Lower leg skin (tissue), 4 donors: ENCODE measurements around the gene RNF213. TPM values are rescaled to one million over a fixed set of nuclear protein-coding genes. Genes with fewer than 3 reads are reported as not detected.

Source experiments
- DNase-seq, 2 donors: peaks; one replicate each; pipeline ENCODE4 v3.0.0-alpha.2; 2019; ENCODE audit warnings: low spot score in 2 of 2
- H3K4me3 ChIP-seq: fragments of 200-600 bp; sonication (generic); 2 replicates; pipeline ENCODE4 v1.5.1; 2017; ENCODE audit warnings: mild to moderate bottlenecking, low read depth; ENCODE audit not compliant: poor library complexity, severe bottlenecking
- POLR2A ChIP-seq, 2 donors: fragments of 450-650 bp; IDR thresholded peaks; one replicate each; pipeline ENCODE4 v1.6.1; 2016 to 2017; ENCODE audit warnings: antibody characterized with exemption in 2 of 2, mild to moderate bottlenecking in 1 of 2, moderate library complexity in 1 of 2
- WGBS, 2 donors: methylation state at CpG; one replicate each; pipeline ENCODE4 v1.1.5; 2018; 5-methylcytosine and 5-hydroxymethylcytosine counted together
- intact Hi-C: fragments of 100-400 bp; cut with DNase I; formaldehyde crosslinking; loops from one replicate; pipeline ENCODE4 v1.15.0; 2023; ENCODE audit warnings: low total_unique reads
- total RNA-seq, 4 donors: library from RNA; depleted of rRNA; stranded (reverse); fragments of >200 nt; gene quantifications; one replicate each; pipeline ENCODE4 v1.1.0, GENCODE V29; 2016
- TF ChIP-seq, protein P1 (sequence below), 3 donors: fragments of 450-650 bp; IDR thresholded peaks; one replicate each; pipeline ENCODE4 v1.5.1; 2016; ENCODE audit warnings: antibody characterized with exemption in 3 of 3, mild to moderate bottlenecking in 3 of 3, moderate library complexity in 2 of 3

Gene RNF213
- total RNA-seq, 4 donors from 2014 or later = 48.4 to 103 (median 59.8) TPM

DNA sequence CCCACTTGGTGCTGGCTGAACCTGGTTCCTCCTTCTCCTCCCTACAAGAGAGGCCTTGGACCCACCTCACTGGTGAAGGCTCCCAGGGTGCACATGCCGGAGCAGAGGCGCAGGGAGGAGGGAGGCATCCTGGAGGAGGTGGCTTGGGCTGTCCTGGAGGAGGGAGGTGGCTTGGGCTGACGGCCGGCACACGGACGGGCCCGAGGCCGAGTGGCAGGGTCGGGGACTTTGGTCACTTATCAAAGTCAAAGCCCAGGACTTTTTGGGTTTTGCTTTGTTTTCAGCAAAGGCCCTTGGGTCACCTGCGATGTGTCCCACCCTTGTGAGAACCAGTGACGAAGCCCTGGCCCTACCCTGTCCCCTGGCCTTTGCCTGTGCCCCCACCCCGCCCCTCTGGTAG lies 182.8 kb downstream of the RNF213 start:
- intact Hi-C loops = no loop called here
- 51 to 53% methylated on average over 11 to 12 of the region's 12 CpGs for WGBS, 2 donors
- no peak overlapping the region for H3K4me3 ChIP-seq
- DNase-seq = no peak
- TF ChIP-seq, protein P1, sequence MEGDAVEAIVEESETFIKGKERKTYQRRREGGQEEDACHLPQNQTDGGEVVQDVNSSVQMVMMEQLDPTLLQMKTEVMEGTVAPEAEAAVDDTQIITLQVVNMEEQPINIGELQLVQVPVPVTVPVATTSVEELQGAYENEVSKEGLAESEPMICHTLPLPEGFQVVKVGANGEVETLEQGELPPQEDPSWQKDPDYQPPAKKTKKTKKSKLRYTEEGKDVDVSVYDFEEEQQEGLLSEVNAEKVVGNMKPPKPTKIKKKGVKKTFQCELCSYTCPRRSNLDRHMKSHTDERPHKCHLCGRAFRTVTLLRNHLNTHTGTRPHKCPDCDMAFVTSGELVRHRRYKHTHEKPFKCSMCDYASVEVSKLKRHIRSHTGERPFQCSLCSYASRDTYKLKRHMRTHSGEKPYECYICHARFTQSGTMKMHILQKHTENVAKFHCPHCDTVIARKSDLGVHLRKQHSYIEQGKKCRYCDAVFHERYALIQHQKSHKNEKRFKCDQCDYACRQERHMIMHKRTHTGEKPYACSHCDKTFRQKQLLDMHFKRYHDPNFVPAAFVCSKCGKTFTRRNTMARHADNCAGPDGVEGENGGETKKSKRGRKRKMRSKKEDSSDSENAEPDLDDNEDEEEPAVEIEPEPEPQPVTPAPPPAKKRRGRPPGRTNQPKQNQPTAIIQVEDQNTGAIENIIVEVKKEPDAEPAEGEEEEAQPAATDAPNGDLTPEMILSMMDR (IDR thresholded peaks at IDR 0.05) = no peak
- no peak for TF ChIP-seq POLR2A (IDR thresholded peaks at IDR 0.05)

DNA sequence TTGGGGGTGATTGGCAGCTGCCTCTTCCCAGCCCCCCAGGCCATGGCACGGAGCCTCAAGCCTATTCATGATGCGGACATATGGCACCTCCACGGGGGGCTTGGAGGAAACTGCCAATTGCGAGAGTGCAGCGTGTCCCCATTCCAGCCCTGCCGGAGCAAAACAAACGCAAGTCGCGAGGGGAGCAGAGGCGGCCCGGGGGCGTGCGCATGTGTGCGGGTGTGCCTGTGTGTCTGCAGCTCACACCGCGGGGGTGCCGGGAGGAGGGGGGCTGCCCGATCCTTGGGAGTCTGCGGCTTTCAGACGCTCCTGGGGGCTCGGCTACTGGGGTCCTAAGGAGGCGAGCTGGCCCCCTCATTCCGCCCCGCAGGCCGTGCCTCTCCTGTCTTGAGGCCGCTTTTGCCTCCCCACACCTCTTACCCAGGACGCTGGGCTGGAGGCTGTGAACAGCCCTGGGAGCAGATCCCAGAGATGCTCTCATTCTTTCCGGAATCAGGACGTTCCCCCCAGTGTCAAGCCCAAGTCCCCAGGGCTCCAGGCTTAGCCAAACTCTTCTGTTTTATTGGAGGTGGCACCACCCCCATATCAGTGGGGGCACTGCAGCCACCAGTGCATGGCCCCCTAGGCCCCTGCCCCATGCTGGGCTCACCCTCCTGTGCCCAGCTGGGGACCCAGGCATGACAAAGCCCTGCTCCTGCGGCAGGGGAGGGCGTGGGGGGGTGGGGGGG lies 183.4 kb downstream of the RNF213 start:
- no peak for TF ChIP-seq POLR2A (IDR thresholded peaks at IDR 0.05)
- TF ChIP-seq, protein P1 (IDR thresholded peaks at IDR 0.05) = no peak
- no peak overlapping the region for H3K4me3 ChIP-seq
- intact Hi-C loops = no loop called here
- WGBS, 2 donors = 29 to 47% methylated on average over 26 to 29 of the region's 31 CpGs
- DNase-seq = no peak

DNA sequence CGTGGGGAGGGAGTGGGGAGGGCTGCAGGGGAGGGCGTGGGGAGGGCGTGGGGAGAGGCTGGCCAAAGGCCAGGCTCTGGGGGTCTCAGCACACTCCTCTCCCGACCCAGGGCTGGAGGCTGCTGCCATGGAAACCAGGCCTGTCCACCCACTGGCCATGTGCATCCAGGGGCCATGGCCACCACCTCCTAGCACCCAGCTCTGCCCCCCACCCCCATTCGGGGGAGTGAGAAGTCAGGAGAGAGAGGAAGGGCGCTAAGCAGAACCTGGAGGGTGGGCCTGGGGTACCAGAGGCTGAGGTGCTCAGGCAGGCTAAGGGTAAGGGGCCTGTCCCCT lies 184.0 kb downstream of the RNF213 start:
- 60 to 67% methylated on average over 4 to 5 of the region's 6 CpGs for WGBS, 2 donors
- H3K4me3 ChIP-seq = no peak overlapping the region
- intact Hi-C loops = no loop called here

DNA sequence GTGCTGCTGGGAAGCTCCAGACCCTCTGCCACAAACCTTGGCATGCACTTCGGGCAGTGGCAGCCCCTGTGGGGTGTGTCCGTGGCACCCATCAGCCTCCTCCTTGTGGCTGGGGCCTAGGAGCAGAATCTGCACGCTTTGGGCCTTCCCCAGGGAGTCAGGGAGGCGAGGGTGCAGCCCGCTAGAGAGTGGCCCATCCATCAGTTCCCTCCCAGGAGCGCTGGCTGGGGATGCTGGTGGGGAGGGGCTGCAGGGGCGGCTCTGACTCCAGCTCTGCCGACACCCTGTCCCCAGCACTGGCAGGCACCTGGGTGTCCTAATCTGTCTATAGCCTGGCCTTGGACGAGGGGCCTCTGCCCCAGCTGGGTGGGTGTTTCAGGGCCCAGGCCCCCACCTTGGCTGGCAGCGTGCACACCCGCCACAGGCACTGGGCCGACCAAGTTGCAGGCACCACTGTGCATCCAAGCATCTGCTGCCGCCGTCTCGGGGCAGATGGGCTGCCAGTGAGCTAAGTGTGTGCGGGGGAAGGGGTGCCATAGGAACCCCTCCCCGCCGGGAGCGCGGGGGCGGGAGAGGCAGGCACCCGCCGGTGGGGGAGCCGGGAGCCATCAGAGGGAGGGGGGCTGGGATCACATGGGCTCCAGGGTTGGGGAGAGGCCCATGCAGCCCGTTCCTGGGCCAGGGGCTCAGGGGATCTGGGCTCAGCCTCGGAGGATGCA lies 184.5 kb downstream of the RNF213 start:
- WGBS, 2 donors = 59 to 61% methylated on average over 12 to 22 of the region's 26 CpGs
- intact Hi-C loops = loop anchor here (5.0 kb wide), 1 partner anchor 1822 kb away; no protein-coding TSS in a partner anchor
- DNase-seq = no peak
- H3K4me3 ChIP-seq = no peak overlapping the region
- no peak for TF ChIP-seq POLR2A (IDR thresholded peaks at IDR 0.05)
- TF ChIP-seq, protein P1 (IDR thresholded peaks at IDR 0.05) = no peak

More for the DNA sequence above, 184.0 kb downstream of the RNF213 start:
- TF ChIP-seq POLR2A (IDR thresholded peaks at IDR 0.05) = no peak
- TF ChIP-seq, protein P1 (IDR thresholded peaks at IDR 0.05) = no peak
- DNase-seq = no peak

DNA sequence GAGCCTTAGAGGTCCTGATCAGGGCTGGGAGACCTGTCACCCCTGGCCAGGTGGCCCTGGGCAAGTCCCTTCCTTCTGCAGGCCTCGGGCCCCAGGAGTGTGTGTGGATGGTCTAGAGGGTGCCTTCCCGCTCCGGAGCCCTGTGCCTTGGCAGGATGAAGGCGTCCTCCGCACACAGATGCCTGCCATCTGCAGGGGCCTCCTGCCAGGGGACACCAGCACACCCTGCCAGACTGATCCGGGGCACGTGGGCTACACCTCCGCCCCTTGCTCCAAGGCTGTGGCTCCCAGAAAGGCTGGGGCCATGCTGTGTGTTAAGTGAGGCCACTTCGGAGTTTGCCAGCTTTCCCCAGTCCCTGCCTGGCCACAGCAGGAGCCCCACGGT lies 185.1 kb downstream of the RNF213 start:
- WGBS, 2 donors = 60 to 74% methylated on average over 10 of the region's 10 CpGs
- no peak for DNase-seq
- intact Hi-C loops = loop anchor here (5.0 kb wide), 1 partner anchor 1822 kb away; no protein-coding TSS in a partner anchor
- no peak for TF ChIP-seq POLR2A (IDR thresholded peaks at IDR 0.05)
- TF ChIP-seq, protein P1 (IDR thresholded peaks at IDR 0.05) = no peak
- H3K4me3 ChIP-seq = no peak overlapping the region
